Activated T-cell treated with anti-CD3 and anti-CD28 coated beads for 48 hours (primary cell): Measurements from ENCODE around the gene NEDD9.

Source experiments
- DNase-seq: peaks from one replicate; pipeline ENCODE4 v3.0.0-alpha.2; 2020; ENCODE audit warnings: low read depth

Gene NEDD9

GRCh38 chr6:11217360-11218101, 14.9 kb downstream of the NEDD9 start:
- DNase-seq = no peak

GRCh38 chr6:11215773-11216172, 16.7 kb downstream of the NEDD9 start:
- DNase-seq = no peak

- DNase-seq = no peak
Observed at GRCh38 chr6:11214901-11215300, 17.6 kb downstream of the NEDD9 start.

DNA sequence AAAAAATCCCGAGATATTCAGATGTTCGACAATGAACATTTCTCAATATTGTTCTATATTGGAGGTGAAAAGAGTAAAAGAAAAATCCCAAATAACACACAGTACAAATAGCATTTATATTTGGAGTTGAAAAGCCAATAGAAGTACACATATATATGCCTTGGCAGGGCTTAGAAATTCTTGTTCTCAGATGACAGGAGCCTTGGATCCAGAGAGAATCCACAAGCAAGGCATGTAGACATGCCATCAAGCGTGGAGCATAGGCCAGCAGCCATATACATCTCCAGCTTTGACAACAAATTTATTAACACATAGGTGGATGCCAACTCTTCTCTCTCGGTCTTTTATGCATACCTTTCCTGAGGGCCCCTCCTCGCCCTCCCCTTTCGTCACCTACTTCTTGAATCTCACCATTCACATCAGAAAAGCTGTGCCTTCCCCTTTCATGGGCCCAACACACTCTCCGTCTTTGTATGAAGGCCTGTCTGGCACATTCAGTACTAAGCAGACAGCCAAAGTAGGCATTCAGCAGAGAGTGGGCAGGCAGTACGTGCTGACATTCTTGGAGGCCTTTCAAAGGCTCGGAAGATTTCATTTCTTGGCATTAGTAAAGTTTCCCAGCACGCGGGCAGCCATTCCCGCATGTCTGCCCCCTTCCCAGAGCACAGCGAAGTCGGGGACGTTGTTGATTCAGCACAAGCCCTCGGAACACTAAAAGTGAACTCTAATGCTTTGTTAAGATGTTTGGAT, 18.2 kb downstream of the NEDD9 start:
- no peak for DNase-seq

GRCh38 chr6:11213422-11214021, 18.9 kb downstream of the NEDD9 start:
- no peak for DNase-seq

DNA sequence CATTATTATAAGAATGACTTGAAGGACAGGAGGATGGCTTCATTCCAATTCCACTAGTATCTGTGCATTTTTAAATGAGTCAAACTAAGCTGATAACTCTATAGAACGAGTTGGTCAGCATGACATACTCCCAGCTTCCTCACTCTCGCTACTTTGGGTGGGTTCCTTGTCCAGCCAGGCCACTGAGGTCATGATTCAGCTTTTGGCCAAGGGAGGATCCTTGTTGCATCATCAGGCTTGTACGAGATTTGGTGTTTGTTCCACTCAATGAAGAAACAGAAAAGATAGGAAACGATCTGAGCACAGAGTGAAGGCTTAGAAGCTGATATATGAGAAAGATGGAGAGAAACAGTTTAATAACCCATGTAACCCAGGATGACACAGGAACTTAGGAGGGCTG, 19.8 kb downstream of the NEDD9 start:
- DNase-seq = no peak

DNA sequence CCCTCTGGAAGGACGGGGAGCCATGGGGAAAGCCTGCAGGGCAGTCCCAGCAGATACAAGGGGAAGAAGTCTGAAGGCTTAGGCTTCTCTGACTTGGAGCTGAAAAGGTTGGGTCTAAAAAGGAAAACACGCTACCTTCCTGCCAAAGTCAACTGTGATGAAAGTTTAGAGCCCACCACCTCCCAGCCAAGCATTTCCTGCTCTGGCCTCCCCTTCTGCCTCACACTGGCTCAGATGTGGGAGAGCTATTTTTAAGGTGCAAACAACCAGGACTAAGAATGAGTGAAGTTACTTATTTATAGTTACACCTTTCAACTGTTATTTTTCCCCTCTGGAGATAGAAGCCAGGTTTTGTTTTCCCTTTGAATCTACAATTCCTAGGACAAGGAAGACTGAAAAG, 21.2 kb downstream of the NEDD9 start:
- no peak for DNase-seq

- no peak for DNase-seq
Observed at GRCh38 chr6:11210386-11211138, 21.9 kb downstream of the NEDD9 start.

- no peak for DNase-seq
Observed at GRCh38 chr6:11209906-11210305, 22.6 kb downstream of the NEDD9 start.

DNA sequence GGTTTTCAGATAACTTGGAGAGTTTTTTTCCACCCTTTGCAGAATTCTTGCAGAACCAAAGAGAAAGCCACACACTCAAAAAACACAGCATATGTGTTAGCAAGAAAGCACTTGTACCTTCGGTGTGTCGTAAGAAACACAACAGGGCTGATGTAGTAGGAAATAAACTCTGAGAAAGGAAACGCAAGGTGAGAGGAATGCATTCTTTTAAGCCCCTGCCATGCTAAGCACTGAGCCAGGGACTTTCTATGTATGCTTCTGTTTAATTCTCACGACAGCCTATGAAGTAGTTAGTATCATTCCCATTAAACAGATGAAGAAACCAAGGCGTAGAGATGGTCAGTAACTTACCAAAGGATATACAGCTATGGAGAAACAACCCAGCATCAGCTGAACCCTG, 23.1 kb downstream of the NEDD9 start:
- DNase-seq = no peak

GRCh38 chr6:11208854-11209253, 23.6 kb downstream of the NEDD9 start:
- DNase-seq = no peak

DNA sequence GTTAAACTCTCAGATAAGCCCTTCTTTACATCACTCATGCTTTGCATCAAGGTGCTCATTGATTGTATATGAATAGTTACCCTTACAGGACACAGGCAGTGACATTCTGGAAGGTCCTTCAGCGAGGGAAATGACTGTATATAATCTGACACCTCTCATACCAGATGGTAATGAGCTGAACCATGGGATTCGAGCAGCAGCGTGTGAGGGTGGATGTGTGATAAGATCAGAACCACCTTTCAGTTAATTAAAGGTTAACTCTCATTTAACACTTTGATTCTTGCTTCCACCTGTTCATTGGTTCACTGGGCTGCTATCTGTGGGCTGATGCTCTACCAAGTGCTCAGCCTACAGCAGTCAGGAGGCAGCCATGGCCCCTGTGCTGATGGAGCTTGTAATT, 24.2 kb downstream of the NEDD9 start:
- DNase-seq = no peak

- DNase-seq = no peak
Observed at GRCh38 chr6:11207199-11207968, 25.1 kb downstream of the NEDD9 start.

GRCh38 chr6:11206576-11206975, 25.9 kb downstream of the NEDD9 start:
- DNase-seq = no peak

DNA sequence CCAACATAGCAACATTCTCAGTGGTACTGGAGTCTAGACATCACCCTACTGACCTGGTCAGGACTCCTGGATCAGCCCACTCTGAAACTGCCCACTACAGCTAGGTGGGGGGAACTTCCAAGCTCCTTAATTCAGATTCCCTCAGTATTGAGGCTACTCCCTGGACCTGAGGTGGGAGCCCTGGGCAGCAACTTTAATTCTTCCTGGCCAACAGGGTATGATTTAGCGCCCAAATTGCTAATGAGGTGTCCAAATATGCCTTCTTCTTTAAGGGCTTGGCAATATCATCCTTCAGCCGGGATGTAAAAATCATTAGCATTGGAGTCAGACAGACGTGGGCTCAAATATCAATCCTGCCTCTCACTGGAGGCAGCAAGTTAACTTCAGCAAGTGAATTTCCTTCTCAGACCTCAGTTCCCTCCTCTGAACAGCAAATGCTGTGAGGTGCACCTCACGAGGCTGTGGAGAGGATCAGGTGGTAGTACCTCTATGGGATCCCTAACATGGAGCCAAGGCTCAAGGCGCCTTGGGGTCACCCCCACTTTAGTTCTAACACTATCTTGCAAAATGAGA, 27.6 kb downstream of the NEDD9 start:
- DNase-seq = no peak

DNA sequence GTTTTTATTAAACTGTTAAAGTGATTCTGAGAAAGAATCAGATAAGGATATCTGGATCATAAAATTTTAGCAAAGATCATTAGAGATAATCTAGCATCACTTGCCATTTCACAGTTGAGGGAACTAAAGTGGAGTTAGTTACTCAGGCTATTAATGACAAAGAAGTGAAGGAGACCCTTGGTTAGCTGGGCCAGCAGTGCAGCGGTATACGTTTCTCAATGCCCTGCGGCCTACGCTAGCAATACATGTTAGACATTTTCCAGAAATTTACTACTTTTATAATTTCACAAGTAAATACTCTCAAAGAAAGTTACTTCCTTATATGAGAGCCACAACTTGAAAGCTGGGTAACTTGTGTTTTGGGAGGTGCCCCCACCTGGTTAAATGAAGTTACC, 28.5 kb downstream of the NEDD9 start:
- DNase-seq = no peak

DNA sequence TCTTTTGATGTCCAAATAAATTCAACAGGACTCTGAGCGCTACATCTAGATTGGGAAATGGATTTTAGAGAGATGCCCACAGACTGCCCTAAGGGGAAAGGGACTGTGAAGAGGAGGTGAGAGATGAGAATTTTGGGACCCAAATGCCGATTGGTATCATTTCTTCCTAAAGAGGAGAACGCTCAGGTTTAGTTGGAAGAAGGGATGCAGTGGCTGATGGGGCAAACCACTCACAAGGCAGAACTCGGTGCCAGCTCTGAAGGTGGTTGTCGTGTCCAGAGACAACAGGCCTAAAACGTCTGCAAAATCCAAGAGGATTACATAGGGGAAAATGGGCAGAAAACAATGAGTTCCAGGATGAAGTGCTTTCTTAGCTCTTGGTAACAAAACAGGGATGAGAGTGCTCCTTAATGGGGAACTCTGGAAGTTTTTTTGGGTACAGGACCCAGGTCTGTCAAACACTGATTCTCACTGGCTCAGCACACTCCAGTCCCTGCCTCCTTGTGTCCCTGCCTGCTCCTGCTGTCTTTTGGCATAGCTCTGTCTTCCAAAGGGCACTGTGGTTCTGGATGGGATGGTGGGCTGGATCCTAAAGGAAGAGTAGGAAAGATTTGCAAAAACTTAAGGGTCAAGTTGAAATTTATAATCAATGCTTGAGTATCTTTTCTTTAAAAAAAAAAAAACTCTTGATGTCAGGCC, 29.0 kb downstream of the NEDD9 start:
- no peak for DNase-seq

DNA sequence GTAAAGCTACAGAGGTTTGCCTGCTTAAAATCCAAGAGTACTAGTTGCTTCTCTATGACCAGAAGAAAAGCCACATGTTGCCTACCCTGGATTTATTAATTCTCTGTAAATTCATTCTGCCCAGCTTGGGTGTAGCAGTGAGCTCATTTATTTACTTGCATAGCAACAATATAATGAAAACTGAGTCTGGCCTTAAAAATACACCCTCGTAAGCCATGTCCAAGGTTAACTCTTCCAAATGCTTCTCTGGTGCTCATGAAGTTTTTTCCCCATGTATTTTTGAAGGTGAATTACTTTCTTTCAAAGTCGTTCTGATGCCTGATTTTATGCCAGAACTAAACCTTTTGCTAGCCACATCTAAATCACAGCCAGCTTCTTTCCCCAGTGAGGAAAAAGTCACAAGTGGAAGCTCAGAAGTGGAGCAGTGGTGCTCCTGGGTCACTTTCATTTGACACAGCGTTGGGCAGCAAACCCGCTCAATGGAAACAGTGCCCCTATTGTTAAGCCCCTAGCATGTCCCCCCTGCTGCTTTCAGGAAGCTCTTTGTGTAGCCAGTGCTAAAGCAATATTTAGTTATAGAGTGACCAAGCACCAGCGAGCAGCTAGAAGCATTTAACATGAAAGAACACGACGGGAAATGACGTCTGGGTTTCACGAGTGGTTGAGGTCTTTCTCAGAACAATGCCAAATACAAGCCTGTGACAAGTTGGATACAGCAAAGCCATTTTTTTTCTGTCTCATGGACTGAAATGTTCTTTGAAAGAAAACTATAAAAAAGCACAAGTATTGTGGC, 29.8 kb downstream of the NEDD9 start:
- no peak for DNase-seq

DNA sequence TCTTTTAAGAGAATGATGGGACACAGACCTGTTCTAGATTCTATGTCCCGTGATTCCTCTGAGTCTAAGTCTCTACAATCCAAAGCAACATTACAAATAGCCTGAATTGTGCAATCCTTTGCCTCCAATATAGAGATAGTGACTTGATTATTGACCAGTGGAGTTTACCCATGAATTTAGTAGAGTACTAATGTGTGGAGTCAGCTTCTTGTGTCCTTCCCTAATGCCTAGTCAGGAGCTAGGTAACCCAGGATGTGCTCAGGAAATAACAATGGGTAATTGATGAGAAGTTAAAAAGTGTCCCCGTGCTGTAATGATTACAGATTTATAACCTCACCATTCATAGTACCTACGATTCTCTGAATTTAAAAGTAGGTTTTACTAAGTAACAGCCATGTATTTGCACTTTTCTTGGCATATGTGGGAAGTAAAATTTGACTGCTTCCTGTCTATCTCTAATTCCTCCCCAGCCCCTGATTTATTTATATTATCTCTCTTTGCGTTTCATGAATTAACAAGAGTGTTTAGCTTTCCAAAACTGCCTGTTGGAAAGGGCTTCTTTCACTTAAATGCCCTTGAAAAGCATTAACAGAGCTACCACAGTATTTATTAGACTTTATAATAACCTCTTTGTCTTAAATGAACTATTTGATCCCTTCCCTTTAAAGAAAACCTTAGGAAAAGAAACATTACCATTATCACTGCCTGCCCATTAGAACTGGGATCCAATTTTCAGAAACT, 30.5 kb downstream of the NEDD9 start:
- no peak for DNase-seq
